C4-2B (cell line): ENCODE data around the gene SH3BP1.

Experiments used
- ZFX ChIP-seq: fragments of 450-650 bp; IDR thresholded peaks from 2 replicates; pipeline ENCODE4 v1.6.1; 2017
- TF ChIP-seq, protein P1 (sequence below): fragments of 450-650 bp; conservative IDR thresholded peaks from 2 replicates; pipeline ENCODE4 v1.5.1; 2017; ENCODE audit warnings: mild to moderate bottlenecking

DNA sequence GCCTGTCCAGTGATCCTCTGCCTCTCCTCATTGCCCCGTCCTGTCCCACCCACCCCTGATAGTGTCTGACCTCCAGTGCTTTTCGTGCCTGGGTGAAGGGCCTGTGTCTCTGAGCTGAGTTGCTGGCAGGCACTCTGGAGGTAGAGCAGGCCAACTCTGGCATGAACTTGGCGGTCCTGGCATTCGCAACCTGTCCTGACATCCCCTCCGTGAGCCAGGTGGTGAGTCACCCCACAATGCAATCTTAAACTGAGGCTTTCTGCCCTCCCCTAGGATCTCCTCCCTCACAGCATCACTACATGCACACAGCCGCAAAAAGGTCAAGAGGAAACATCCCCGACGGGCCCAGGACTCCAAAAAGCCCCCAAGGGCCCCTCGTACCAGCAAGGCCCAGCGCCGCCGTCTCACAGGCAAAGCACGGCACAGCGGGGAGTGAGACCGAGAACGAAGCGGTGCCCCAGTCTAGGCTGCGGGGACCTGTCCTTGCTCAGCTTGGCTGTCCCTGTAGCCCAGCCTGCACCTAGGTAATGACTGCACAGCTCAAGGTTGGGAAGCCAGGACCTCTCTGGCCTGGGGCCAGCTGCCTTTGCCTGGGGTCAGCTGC lies 51.5 kb downstream of the SH3BP1 start:
- TF ChIP-seq, protein P1, sequence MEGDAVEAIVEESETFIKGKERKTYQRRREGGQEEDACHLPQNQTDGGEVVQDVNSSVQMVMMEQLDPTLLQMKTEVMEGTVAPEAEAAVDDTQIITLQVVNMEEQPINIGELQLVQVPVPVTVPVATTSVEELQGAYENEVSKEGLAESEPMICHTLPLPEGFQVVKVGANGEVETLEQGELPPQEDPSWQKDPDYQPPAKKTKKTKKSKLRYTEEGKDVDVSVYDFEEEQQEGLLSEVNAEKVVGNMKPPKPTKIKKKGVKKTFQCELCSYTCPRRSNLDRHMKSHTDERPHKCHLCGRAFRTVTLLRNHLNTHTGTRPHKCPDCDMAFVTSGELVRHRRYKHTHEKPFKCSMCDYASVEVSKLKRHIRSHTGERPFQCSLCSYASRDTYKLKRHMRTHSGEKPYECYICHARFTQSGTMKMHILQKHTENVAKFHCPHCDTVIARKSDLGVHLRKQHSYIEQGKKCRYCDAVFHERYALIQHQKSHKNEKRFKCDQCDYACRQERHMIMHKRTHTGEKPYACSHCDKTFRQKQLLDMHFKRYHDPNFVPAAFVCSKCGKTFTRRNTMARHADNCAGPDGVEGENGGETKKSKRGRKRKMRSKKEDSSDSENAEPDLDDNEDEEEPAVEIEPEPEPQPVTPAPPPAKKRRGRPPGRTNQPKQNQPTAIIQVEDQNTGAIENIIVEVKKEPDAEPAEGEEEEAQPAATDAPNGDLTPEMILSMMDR = no peak
- TF ChIP-seq ZFX = no peak
